ENCODE data around the gene PGAP3. TPM values are rescaled to one million over a fixed set of nuclear protein-coding genes. Genes with fewer than 3 reads are reported as not detected.

Gene PGAP3
- total RNA-seq, 1 experiment from 2014 or later: 29.0 TPM

- no peak overlapping the region for H4K91ac ChIP-seq (ENCODE audit: insufficient read length, low read depth, low read length)
- no CpG with 5 or more reads among the region's 17 CpGs for WGBS (ENCODE audit: extremely low coverage, insufficient read length, low lambda C conversion rate)
- no peak overlapping the region for H2BK120ac ChIP-seq (ENCODE audit: low read depth, low read length, poor library complexity, severe bottlenecking)
- H3K4me1 Mint-ChIP-seq: peaks cover 33 to 49% of the 10 kb centered on the region in 2 experiments
- H3K9me3 ChIP-seq (ENCODE audit: control insufficient read depth, low read depth, low read length): no peaks in the 10 kb centered on the region
- no peaks in the 10 kb centered on the region for H3K79me1 ChIP-seq (ENCODE audit: insufficient read depth, low read depth, low read length, poor library complexity, severe bottlenecking)
- peak overlapping the region; percentile 19 to 69; a peak in 3 of 5 replicates for H3K4me3 Mint-ChIP-seq
- peak; percentile 92 for DNase-seq
- H3K14ac ChIP-seq (ENCODE audit: insufficient read depth, low read length): no peak overlapping the region
- H3K4ac ChIP-seq (ENCODE audit: low read depth, low read length): no peak overlapping the region
- no peak overlapping the region for H2AK5ac ChIP-seq (ENCODE audit: insufficient read length, low read length)
- peaks cover 4 to 20% (median 11%) of the 10 kb centered on the region in 3 experiments; a peak in 6 of 7 replicates for H3K36me3 Mint-ChIP-seq (ENCODE audit: insufficient read depth in 1 of 3, low read depth in 3 of 3)
- no peak overlapping the region for H3T11ph ChIP-seq (ENCODE audit: low read length)
- no peak overlapping the region for H2AFZ ChIP-seq (ENCODE audit: low read length)
- no peaks in the 10 kb centered on the region for H4K20me1 ChIP-seq (ENCODE audit: control insufficient read depth, insufficient read depth, insufficient read length)
- no peak overlapping the region for H2BK15ac ChIP-seq (ENCODE audit: low read depth, low read length)
- peak overlapping the region in 1 of 3 experiments; percentile 69; a peak in 1 of 7 replicates for H3K27ac Mint-ChIP-seq
- no peak overlapping the region for H2BK20ac ChIP-seq (ENCODE audit: low read depth, low read length, poor library complexity, severe bottlenecking)
- H3K27ac ChIP-seq (ENCODE audit: insufficient read length, low read depth, low read length): no peak overlapping the region
- no peak overlapping the region for H3K9ac ChIP-seq (ENCODE audit: extremely low read depth, insufficient read length, low read length)
- H3K9me3 Mint-ChIP-seq: no peaks in the 10 kb centered on the region; a peak in 1 of 5 replicates
- no peak overlapping the region for H4K5ac ChIP-seq (ENCODE audit: insufficient read length, low read depth, low read length)
- H3K4me2 ChIP-seq (ENCODE audit: insufficient read depth, insufficient read length, low read length): peak overlapping the region; percentile 10
- peaks cover 3% of the 10 kb centered on the region; the same call in 1 of the 2 replicates for H3K27me3 ChIP-seq (ENCODE audit: insufficient read depth, low read length)
- no peak overlapping the region for H3K56ac ChIP-seq (ENCODE audit: insufficient read length, low read depth, low read length)
- peaks cover 44% of the 10 kb centered on the region for H3K27me3 Mint-ChIP-seq (ENCODE audit: low read depth)
- H3K23me2 ChIP-seq (ENCODE audit: insufficient read length, low read depth, low read length, poor library complexity, severe bottlenecking): peaks cover 6% of the 10 kb centered on the region
- H3K18ac ChIP-seq (ENCODE audit: insufficient read length, low read depth, low read length): no peak overlapping the region
- H2BK12ac ChIP-seq (ENCODE audit: insufficient read length, low read depth, low read length): no peak overlapping the region
- no peak overlapping the region for H4K8ac ChIP-seq (replicated peaks; ENCODE audit: insufficient read length, low read depth, low read length)
- no peak overlapping the region for H2BK5ac ChIP-seq (ENCODE audit: insufficient read length, low read length)
- no peak overlapping the region for H3K23ac ChIP-seq (ENCODE audit: insufficient read length, low read depth, low read length)
- no peaks in the 10 kb centered on the region for H3K79me2 ChIP-seq (ENCODE audit: insufficient read depth, low read length)
- H3K4me1 ChIP-seq (ENCODE audit: insufficient read depth, low read length): peaks cover 6% of the 10 kb centered on the region; the same call in 1 of the 2 replicates
- no peak for TF ChIP-seq CTCF (conservative IDR thresholded peaks at IDR 0.05)
These were observed 23.9 kb downstream of the PGAP3 start for GRCh38 chr17:39663688-39664580.
